ENCODE results near the gene DDX55. TPM values are rescaled to one million over a fixed set of nuclear protein-coding genes. Genes with fewer than 3 reads are reported as not detected.
"Not testable (repeated sequence)": the region's sequence is repeated elsewhere in the genome, so short reads cannot be mapped to it uniquely, and the experiment has no call there.

DDX55 gene, protein sequence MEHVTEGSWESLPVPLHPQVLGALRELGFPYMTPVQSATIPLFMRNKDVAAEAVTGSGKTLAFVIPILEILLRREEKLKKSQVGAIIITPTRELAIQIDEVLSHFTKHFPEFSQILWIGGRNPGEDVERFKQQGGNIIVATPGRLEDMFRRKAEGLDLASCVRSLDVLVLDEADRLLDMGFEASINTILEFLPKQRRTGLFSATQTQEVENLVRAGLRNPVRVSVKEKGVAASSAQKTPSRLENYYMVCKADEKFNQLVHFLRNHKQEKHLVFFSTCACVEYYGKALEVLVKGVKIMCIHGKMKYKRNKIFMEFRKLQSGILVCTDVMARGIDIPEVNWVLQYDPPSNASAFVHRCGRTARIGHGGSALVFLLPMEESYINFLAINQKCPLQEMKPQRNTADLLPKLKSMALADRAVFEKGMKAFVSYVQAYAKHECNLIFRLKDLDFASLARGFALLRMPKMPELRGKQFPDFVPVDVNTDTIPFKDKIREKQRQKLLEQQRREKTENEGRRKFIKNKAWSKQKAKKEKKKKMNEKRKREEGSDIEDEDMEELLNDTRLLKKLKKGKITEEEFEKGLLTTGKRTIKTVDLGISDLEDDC
- 21.6 and 24.8 TPM in 2 replicates for total RNA-seq (2012; rRNA removed)

DNA sequence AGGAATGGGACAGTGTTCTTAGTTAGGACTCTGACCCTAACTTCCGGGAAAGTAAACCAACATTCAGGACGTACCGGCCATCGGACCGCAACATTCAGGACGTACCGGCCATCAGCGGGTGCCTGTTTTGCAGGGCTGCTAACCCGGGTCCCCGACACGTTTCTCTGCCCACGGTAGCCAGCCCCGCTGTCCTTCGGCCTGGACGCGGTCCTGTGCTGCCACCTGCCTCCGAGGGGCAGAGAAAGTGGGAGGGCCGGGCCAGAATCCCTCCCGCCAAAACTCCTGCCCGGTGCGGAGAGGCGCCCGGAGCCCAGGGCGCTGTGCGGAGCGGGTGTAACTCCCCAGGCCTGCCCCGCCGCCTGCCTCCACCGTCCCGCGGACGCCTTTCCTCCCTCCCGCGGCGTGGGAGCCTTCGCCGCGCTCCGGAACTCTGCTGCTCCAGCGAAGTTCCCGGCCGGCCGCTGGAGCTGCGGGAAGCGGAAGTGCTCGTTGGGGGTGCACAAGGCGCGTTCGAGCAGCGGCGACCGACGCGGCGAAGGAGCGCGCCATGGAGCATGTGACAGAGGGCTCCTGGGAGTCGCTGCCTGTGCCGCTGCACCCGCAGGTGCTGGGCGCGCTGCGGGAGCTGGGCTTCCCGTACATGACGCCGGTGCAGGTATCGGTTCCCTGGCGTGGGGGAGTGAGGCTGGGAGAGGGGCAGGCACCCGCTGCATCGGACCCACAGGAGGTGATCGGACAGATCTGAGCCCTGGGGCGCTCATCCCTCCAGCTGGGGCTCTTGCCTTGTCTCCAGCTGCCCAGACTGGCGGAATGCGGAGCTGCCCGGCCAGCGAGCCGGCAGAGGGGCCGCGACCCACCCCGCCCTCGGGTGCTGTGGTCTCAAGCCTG, at the start of gene DDX55:
Gene DDX55, plus strand, starts transcription at position 498 of the 888 bp plus-strand sequence. Its CDS starts 50 bp downstream, at position 548.
- H3K27me3 ChIP-seq (ENCODE audit: control insufficient read depth, insufficient read depth, low read length), result no peaks in the 10 kb centered on the region
- peak within 1 kb of the TSS; percentile 100 for H3K4me3 ChIP-seq (ENCODE audit: low read length)
- peaks cover 30% of the 10 kb centered on the region for H3K36me3 ChIP-seq (ENCODE audit: insufficient read depth, low read length)
- peaks cover 4% of the 10 kb centered on the region for H3K4me1 ChIP-seq (ENCODE audit: control insufficient read depth, insufficient read depth, low read length)
- peak within 1 kb of the TSS; percentile 96 for H3K9ac ChIP-seq (ENCODE audit: low read depth, low read length)
- H3K4me2 ChIP-seq (ENCODE audit: low read length), result peak within 1 kb of the TSS; percentile 93
- no peaks in the 10 kb centered on the region for H3K9me3 ChIP-seq (replicated peaks; ENCODE audit: low read length)

DNA sequence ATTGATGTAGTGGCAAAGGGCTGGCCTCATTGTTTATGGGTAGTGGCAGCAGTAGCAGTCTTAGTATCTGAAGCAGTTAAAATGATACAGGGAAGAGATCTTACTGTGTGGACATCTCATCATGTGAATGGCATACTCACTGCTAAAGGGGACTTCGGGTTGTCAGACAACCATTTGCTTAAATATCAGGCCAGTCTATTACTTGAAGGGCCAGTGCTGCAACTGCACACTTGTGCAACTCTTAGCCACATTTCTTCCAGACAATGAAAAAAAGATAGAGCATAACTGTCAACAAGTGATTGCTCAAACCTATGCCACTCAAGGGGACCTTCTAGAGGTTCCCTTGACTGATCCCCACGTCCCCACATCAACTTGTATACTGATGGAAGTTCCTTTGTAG, 47.8 kb upstream of the DDX55 start:
- not testable (repeated sequence) for H3K4me2 ChIP-seq (ENCODE audit: low read length); H3K4me1 ChIP-seq (ENCODE audit: control insufficient read depth, insufficient read depth, low read length); H3K36me3 ChIP-seq (ENCODE audit: insufficient read depth, low read length); H3K9ac ChIP-seq (ENCODE audit: low read depth, low read length); H3K9me3 ChIP-seq (replicated peaks; ENCODE audit: low read length); H3K4me3 ChIP-seq (ENCODE audit: low read length)
- H3K27me3 ChIP-seq (ENCODE audit: control insufficient read depth, insufficient read depth, low read length), result peaks cover 16% of the 10 kb centered on the region

DNA sequence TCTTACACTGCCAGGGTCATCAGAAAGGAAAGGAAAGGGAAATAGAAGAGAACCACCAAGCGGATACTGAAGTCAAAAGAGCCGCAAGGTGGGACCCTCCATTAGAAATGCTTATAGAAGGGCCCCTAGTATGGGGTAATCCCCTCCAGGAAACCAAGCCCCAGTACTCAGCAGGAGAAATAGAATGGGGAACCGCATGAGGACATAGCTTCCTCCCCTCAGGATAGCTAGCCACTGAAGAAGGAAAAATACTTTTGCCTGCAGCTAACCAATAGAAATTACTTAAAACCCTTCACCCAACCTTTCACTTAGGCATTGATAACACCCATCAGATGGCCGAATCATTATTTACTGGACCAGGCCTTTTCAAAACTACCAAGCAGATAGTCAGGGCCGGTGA, 47.1 kb upstream of the DDX55 start:
- not testable (repeated sequence) for H3K4me2 ChIP-seq (ENCODE audit: low read length); H3K9ac ChIP-seq (ENCODE audit: low read depth, low read length); H3K36me3 ChIP-seq (ENCODE audit: insufficient read depth, low read length); H3K9me3 ChIP-seq (replicated peaks; ENCODE audit: low read length); H3K4me3 ChIP-seq (ENCODE audit: low read length); H3K4me1 ChIP-seq (ENCODE audit: control insufficient read depth, insufficient read depth, low read length)
- peaks cover 12% of the 10 kb centered on the region for H3K27me3 ChIP-seq (ENCODE audit: control insufficient read depth, insufficient read depth, low read length)

DNA sequence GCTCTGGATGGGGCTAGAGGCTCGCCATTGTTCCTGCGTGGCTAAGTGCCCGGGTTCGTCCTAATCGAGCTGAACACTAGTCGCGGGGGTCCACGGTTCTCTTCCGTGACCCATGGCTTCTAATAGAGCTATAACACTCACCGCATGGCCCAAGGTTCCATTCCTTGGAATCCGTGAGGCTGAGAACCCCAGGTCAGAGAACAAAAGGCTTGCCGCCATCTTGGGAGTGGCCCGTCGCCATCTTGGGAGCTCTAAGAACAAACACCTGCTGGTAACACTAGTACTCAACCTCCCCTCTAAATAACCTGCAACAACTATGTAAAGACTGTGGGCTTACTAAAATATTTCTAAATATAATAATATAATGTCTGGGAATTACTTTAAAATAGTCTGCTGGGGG, 43.4 kb upstream of the DDX55 start:
- H3K4me3 ChIP-seq (ENCODE audit: low read length); H3K9me3 ChIP-seq (replicated peaks; ENCODE audit: low read length); H3K4me1 ChIP-seq (ENCODE audit: control insufficient read depth, insufficient read depth, low read length); H3K27me3 ChIP-seq (ENCODE audit: control insufficient read depth, insufficient read depth, low read length); H3K36me3 ChIP-seq (ENCODE audit: insufficient read depth, low read length); H3K9ac ChIP-seq (ENCODE audit: low read depth, low read length); H3K4me2 ChIP-seq (ENCODE audit: low read length): not testable (repeated sequence)

DNA sequence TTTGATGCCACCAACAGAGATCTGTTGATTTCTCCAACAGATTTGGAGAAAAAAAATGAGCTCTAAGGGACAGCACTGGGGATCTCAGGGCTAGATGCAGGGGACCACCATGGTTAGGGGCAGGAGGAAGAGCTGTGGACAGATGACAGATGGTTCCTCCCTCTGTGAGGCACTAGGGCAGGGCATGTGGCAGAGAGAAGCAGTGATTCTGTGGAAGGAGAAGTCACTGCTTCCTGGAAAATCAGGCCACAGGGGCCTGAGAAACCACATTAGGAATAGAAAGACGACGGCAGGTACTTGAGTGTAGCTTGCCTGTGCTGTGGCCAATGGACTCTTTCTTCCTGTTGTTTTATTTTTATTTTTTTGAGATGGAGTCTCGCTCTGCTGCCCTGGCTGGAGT, 42.4 kb upstream of the DDX55 start:
- H3K27me3 ChIP-seq (ENCODE audit: control insufficient read depth, insufficient read depth, low read length), result no peaks in the 10 kb centered on the region
- no peaks in the 10 kb centered on the region for H3K4me1 ChIP-seq (ENCODE audit: control insufficient read depth, insufficient read depth, low read length)
- H3K9me3 ChIP-seq (replicated peaks; ENCODE audit: low read length), result no peaks in the 10 kb centered on the region
- no peak overlapping the region for H3K9ac ChIP-seq (ENCODE audit: low read depth, low read length)
- H3K36me3 ChIP-seq (ENCODE audit: insufficient read depth, low read length), result no peaks in the 10 kb centered on the region
- H3K4me2 ChIP-seq (ENCODE audit: low read length), result no peak overlapping the region
- H3K4me3 ChIP-seq (ENCODE audit: low read length), result no peak overlapping the region

DNA sequence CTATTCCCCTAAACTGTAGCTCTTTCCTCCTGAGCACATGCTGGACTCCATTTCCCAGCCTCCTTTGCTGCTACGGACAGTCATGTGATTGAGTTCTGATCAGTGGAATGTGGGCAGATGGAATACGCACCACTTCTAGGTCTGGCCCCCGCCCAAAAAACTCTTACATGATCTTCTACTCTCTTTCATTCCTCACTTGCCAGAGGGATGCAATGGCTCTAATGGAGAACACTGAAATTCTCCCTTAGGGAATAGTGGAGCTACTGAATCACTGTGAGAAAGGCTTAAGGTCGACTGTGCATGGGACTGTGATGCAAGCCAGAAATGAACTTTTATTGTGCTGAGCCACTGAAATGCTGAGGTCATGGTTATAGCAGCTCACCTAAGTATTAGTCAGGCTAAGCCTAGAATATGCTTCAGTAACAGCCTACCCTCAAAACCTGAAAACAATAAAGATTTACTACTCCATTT, 30.5 kb upstream of the DDX55 start:
- H3K9me3 ChIP-seq (replicated peaks; ENCODE audit: low read length), result no peaks in the 10 kb centered on the region
- no peaks in the 10 kb centered on the region for H3K27me3 ChIP-seq (ENCODE audit: control insufficient read depth, insufficient read depth, low read length)
- no peaks in the 10 kb centered on the region for H3K4me1 ChIP-seq (ENCODE audit: control insufficient read depth, insufficient read depth, low read length)
- H3K4me2 ChIP-seq (ENCODE audit: low read length), result no peak overlapping the region
- no peak overlapping the region for H3K4me3 ChIP-seq (ENCODE audit: low read length)
- no peak overlapping the region for H3K9ac ChIP-seq (ENCODE audit: low read depth, low read length)
- no peaks in the 10 kb centered on the region for H3K36me3 ChIP-seq (ENCODE audit: insufficient read depth, low read length)

DNA sequence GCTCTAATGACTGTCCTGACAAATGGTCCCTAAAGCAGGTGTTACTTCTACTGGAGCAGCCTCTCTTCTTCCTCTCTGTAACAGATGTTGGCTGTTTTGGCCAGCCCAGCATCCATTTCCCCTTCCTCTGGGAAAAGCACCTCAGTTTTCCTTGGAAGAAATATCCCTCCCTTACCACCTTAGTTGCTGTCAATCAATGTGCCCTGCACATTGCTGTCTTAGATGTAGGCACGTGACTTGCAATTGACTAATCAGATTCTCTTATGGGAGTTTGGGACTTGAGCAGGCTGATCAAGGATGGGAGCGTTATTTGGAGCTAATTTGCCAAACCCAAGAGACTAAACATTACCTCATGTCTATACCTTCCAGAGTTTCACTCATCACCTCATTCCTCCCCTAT, 29.5 kb upstream of the DDX55 start:
- H3K27me3 ChIP-seq (ENCODE audit: control insufficient read depth, insufficient read depth, low read length), result no peaks in the 10 kb centered on the region
- H3K36me3 ChIP-seq (ENCODE audit: insufficient read depth, low read length), result peaks cover 3% of the 10 kb centered on the region
- no peaks in the 10 kb centered on the region for H3K4me1 ChIP-seq (ENCODE audit: control insufficient read depth, insufficient read depth, low read length)
- no peak overlapping the region for H3K9ac ChIP-seq (ENCODE audit: low read depth, low read length)
- no peak overlapping the region for H3K4me3 ChIP-seq (ENCODE audit: low read length)
- no peaks in the 10 kb centered on the region for H3K9me3 ChIP-seq (replicated peaks; ENCODE audit: low read length)
- no peak overlapping the region for H3K4me2 ChIP-seq (ENCODE audit: low read length)

DNA sequence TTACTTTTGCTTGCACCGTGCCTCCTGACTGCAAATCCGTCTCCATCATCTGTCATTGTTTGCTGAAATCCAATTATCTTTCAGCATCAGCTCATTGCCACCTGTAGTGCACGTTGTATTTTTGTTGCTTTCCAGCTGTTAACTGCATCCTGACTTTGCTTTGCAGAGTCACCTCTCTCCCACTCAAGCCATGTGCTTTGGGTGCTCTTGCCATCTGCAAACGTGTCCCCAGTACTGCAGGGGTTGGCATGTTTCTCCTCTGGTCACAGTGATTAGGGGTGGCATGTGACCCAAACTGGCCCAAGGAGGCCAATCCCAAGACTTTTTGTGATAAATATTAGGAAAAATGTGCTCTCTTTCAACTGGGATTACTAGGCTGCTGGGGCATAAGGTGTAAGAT, 28.0 kb upstream of the DDX55 start:
- Histone ChIP-seq H3K4me3 (ENCODE audit: low read length) (no peak overlapping the region), H3K4me1 (ENCODE audit: control insufficient read depth, insufficient read depth, low read length) (no peaks in the 10 kb centered on the region), H3K9ac (ENCODE audit: low read depth, low read length) (no peak overlapping the region), H3K27me3 (ENCODE audit: control insufficient read depth, insufficient read depth, low read length) (no peaks in the 10 kb centered on the region), H3K36me3 (ENCODE audit: insufficient read depth, low read length) (peaks cover 3% of the 10 kb centered on the region), H3K9me3 (replicated peaks; ENCODE audit: low read length) (no peaks in the 10 kb centered on the region), H3K4me2 (ENCODE audit: low read length) (no peak overlapping the region)

DNA sequence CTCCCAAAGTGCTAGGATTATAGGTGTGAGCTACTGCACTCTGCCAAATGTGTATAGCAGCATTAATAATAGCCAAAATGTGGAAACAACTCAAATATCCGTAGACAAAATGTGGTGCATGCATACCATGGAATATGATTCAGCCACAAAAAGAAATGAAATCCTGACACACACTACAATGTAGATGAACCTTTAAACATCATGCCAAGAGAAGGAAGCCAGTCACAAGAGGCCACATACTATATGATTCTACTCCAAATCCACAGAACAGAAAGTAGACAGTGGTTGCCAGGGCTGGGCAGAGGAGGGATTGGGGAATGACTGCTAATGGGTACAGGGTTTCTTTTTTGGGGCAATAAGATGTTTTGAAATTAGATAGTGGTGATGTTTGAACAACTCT, 25.3 kb upstream of the DDX55 start:
- Histone ChIP-seq H3K27me3 (ENCODE audit: control insufficient read depth, insufficient read depth, low read length) (no peaks in the 10 kb centered on the region), H3K4me3 (ENCODE audit: low read length) (no peak overlapping the region), H3K4me1 (ENCODE audit: control insufficient read depth, insufficient read depth, low read length) (peaks cover 5% of the 10 kb centered on the region), H3K4me2 (ENCODE audit: low read length) (no peak overlapping the region), H3K9me3 (replicated peaks; ENCODE audit: low read length) (no peaks in the 10 kb centered on the region), H3K9ac (ENCODE audit: low read depth, low read length) (no peak overlapping the region), H3K36me3 (ENCODE audit: insufficient read depth, low read length) (peaks cover 6% of the 10 kb centered on the region)

DNA sequence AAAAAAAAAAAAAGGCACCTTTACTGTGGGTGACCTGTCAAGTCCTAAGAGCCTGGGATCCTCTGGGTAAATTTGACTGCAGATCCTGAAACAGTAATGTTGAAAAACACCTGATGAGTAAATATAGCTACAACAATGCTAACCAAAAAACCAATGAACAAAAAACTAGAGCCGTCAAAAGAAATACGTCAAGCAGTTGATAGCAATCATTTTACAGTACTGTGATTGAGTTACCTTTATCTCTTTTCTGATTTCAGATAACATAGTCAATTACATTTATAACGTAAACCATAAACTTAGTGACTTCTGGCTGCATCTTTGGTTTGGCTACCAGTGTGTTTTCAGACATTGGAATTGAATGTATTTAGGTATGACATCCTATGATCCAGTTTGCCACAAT, 23.7 kb upstream of the DDX55 start:
- no peaks in the 10 kb centered on the region for H3K9me3 ChIP-seq (replicated peaks; ENCODE audit: low read length)
- no peak overlapping the region for H3K4me3 ChIP-seq (ENCODE audit: low read length)
- no peak overlapping the region for H3K9ac ChIP-seq (ENCODE audit: low read depth, low read length)
- H3K4me1 ChIP-seq (ENCODE audit: control insufficient read depth, insufficient read depth, low read length), result peaks cover 14% of the 10 kb centered on the region
- H3K36me3 ChIP-seq (ENCODE audit: insufficient read depth, low read length), result peaks cover 6% of the 10 kb centered on the region
- H3K4me2 ChIP-seq (ENCODE audit: low read length), result no peak overlapping the region
- H3K27me3 ChIP-seq (ENCODE audit: control insufficient read depth, insufficient read depth, low read length), result no peaks in the 10 kb centered on the region

DNA sequence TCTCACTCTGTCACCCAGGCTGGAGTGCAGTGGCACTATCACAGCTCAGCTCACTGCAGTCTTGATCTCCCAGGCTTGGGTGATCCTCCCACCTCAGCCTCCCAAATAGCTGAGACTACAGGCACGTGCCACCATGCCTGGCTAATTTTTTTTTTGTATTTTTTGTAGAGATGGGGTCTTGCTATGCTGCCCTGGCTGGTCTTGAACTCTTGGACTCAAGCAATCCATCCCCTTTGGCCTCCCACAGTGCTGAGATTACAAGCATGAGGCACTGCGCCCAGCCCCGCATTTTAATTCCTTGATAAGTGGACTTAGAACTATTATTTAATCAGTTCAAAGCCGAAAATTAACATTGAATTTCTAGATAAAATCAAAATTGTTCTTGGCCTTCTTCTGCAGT, 23.1 kb upstream of the DDX55 start:
- not testable (repeated sequence) for H3K27me3 ChIP-seq (ENCODE audit: control insufficient read depth, insufficient read depth, low read length); H3K4me3 ChIP-seq (ENCODE audit: low read length); H3K4me2 ChIP-seq (ENCODE audit: low read length); H3K36me3 ChIP-seq (ENCODE audit: insufficient read depth, low read length); H3K9me3 ChIP-seq (replicated peaks; ENCODE audit: low read length); H3K9ac ChIP-seq (ENCODE audit: low read depth, low read length)
- H3K4me1 ChIP-seq (ENCODE audit: control insufficient read depth, insufficient read depth, low read length), result peaks cover 14% of the 10 kb centered on the region

Data from skeletal muscle satellite cell (primary cell).